ENCODE data around the gene ZFP90. TPM values are rescaled to one million over a fixed set of nuclear protein-coding genes. Genes with fewer than 3 reads are reported as not detected.

ZFP90 gene
- total RNA-seq, result 10 to 100 TPM; 20.4 to 33.2 TPM
- polyA plus RNA-seq (2013, experiment 1 of 2), result 51.7 TPM
- polyA plus RNA-seq (2013, experiment 2 of 2), result 41.3 TPM
- long read RNA-seq, experiment 1, partial matches to known transcripts, result 0 of 8 reads
- long read RNA-seq, experiment 1, other reads (novel, unspliced or antisense), result 3 of 8 reads
- long read RNA-seq, experiment 2, full-length matches to known transcripts, result 8 of 21 reads
- long read RNA-seq, experiment 2, partial matches to known transcripts, result 0 of 21 reads
- long read RNA-seq, experiment 2, other reads (novel, unspliced or antisense), result 13 of 21 reads
- long read RNA-seq, experiment 3, full-length matches to known transcripts, result 16 of 27 reads
- long read RNA-seq, experiment 3, partial matches to known transcripts, result 0 of 27 reads
- long read RNA-seq, experiment 3, other reads (novel, unspliced or antisense), result 11 of 27 reads
- long read RNA-seq, experiment 4, full-length matches to known transcripts, result 5 of 10 reads
- long read RNA-seq, experiment 4, partial matches to known transcripts, result 1 of 10 reads
- long read RNA-seq, experiment 4, other reads (novel, unspliced or antisense), result 4 of 10 reads

DNA sequence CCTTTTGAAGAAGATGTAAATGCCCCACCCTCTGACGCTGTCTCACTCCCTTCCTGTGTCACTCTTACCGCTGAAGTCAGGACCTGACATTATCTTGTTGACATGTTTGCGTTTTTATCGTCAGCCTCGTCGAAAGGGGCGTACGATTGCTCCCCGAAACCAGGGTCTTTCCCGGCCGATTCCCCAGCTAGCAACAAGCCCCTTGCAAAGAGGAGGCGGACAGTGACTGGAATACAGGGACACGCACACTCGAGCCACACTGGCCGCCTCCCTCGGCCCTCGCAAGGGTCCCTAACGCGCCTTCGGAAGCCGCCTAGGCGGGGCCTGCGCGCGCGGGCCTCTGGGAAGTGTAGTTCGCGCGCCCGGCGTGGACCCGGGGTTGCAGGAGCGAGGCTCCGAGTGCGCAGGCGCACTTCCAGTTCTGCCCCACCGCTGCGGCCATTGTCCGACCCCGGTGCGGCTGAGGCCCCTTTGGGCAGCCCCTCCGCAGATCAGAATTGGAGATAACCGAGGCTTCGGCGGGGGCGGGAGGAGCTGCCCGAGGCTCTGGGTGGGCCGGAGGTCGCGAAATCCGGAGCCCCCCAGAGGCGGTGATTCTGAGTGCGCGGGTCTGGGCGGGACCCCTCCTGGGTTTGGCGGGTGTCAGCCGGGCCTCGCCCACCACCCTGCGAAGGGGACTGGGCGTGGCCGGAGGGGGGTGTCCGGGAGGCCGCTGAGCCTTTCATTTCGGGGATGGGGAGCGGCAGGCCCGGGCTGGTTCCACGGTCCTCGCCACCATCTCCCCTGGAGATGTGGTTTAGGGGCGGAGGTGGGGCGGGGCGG, at the start of gene ZFP90:
Gene ZFP90, plus strand, starts transcription at position 412 of the 822 bp plus-strand sequence. CDS start 502 bp downstream, outside the sequence.
- peak within 1 kb of the TSS; percentile 92 for H3K4me3 ChIP-seq (ENCODE audit: low read length)
- H3K27me3 ChIP-seq (ENCODE audit: control insufficient read depth, insufficient read depth, low read length, poor library complexity, severe bottlenecking), result no peaks in the 10 kb centered on the region
- H3K36me3 ChIP-seq (ENCODE audit: control insufficient read depth, insufficient read depth, low read length), result peaks cover 18% of the 10 kb centered on the region
- H3K27ac ChIP-seq (ENCODE audit: low read depth, low read length), result no peak within 1 kb of the TSS
- peak within 1 kb of the TSS; percentile 82 for H3K4me3 Mint-ChIP-seq
- WGBS, 2 experiments (ENCODE audit: insufficient coverage in 1 of 2, insufficient read length in 1 of 2), result 1 to 5% methylated on average over 26 to 61 of the region's 71 CpGs
- H3K9me3 Mint-ChIP-seq, result no peaks in the 10 kb centered on the region
- peaks cover 9% of the 10 kb centered on the region for H3K4me1 Mint-ChIP-seq
- peaks cover 32% of the 10 kb centered on the region for H3K36me3 Mint-ChIP-seq (ENCODE audit: low read depth)
- no peak for TF ChIP-seq CTCF (conservative IDR thresholded peaks at IDR 0.05)
- DNase-seq, result peak; percentile 95
- peaks cover 16% of the 10 kb centered on the region for H3K9me3 ChIP-seq (ENCODE audit: control insufficient read depth, low read length)
- H3K27ac Mint-ChIP-seq, result peak within 1 kb of the TSS; percentile 98
- H3K4me1 ChIP-seq (ENCODE audit: control insufficient read depth, insufficient read depth, low read length), result no peaks in the 10 kb centered on the region
- H3K9ac ChIP-seq (ENCODE audit: extremely low read depth, low read length, poor library complexity, severe bottlenecking), result peak within 1 kb of the TSS; percentile 49
- H3K27me3 Mint-ChIP-seq (ENCODE audit: insufficient read depth), result no peaks in the 10 kb centered on the region

GRCh38 chr16:68490358-68490757, 48.7 kb upstream of the ZFP90 start:
- Histone ChIP-seq H3K36me3 (ENCODE audit: control insufficient read depth, insufficient read depth, low read length) (no peaks in the 10 kb centered on the region), H3K9ac (ENCODE audit: extremely low read depth, low read length, poor library complexity, severe bottlenecking) (no peak overlapping the region), H3K4me3 (ENCODE audit: low read length) (no peak overlapping the region), H3K4me1 (ENCODE audit: control insufficient read depth, insufficient read depth, low read length) (peaks cover 15% of the 10 kb centered on the region), H3K9me3 (ENCODE audit: control insufficient read depth, low read length) (no peaks in the 10 kb centered on the region), H3K27ac (ENCODE audit: low read depth, low read length) (no peak overlapping the region), H3K27me3 (ENCODE audit: control insufficient read depth, insufficient read depth, low read length, poor library complexity, severe bottlenecking) (no peaks in the 10 kb centered on the region)
- H3K9me3 Mint-ChIP-seq, result peaks cover 10% of the 10 kb centered on the region
- WGBS, 2 experiments (ENCODE audit: insufficient coverage in 1 of 2, insufficient read length in 1 of 2), result 93 to 100% methylated on average over 1 of the region's 1 CpG
- H3K4me3 Mint-ChIP-seq, result peak overlapping the region; percentile 25
- peak overlapping the region; percentile 80 for H3K27ac Mint-ChIP-seq
- no peak for DNase-seq
- TF ChIP-seq CTCF (conservative IDR thresholded peaks at IDR 0.05), result no peak
- H3K36me3 Mint-ChIP-seq (ENCODE audit: low read depth), result no peaks in the 10 kb centered on the region
- peaks cover 33% of the 10 kb centered on the region for H3K4me1 Mint-ChIP-seq
- H3K27me3 Mint-ChIP-seq (ENCODE audit: insufficient read depth), result no peaks in the 10 kb centered on the region

DNA sequence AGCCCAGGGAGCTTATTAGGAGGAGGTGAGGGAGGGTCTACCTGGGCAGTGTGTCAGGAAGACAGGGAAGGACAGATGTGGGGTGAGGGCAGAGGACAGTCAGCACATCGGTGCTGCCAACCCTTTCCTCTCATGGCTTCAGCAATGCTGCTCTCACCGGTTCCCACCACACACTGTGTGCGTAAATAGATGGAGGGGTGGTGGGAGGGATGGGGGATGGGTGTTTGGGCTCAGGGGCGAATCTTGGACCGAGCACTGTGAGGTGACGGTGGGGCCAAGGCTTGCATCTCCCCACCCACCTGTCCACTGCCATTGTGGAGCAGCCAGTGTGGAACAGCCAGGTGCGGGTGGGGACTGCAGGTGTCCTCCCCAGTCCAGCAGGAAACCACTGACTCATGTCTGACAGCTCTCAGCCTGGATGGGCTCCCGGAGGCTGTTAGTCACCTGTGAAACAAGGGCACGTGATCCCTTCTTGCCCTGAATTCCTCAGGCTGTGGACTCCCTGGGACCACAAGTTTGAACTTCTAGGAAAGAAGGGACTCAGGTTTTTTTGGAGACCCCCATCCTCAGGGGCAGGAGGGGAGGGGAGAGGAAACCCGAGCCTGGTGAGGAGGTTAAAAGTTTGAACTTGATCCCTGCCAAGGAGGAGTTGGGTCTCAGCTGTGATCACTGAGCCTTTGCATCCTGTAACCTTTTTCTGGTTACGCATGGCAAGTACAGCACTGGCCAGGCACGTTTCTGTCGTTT, 48.1 kb upstream of the ZFP90 start:
- H3K9ac ChIP-seq (ENCODE audit: extremely low read depth, low read length, poor library complexity, severe bottlenecking), result no peak overlapping the region
- WGBS, 2 experiments (ENCODE audit: insufficient coverage in 1 of 2, insufficient read length in 1 of 2), result 42 to 51% methylated on average over 11 to 12 of the region's 13 CpGs
- DNase-seq, result peak; percentile 93

More for the DNA sequence above, 48.1 kb upstream of the ZFP90 start:
- Mint-ChIP-seq H3K4me3 (peak overlapping the region; percentile 25), H3K9me3 (peaks cover 10% of the 10 kb centered on the region), H3K27ac (peak overlapping the region; percentile 80), H3K27me3 (ENCODE audit: insufficient read depth) (no peaks in the 10 kb centered on the region), H3K4me1 (peaks cover 33% of the 10 kb centered on the region), H3K36me3 (ENCODE audit: low read depth) (no peaks in the 10 kb centered on the region)
- H3K9me3 ChIP-seq (ENCODE audit: control insufficient read depth, low read length), result no peaks in the 10 kb centered on the region
- H3K36me3 ChIP-seq (ENCODE audit: control insufficient read depth, insufficient read depth, low read length), result no peaks in the 10 kb centered on the region
- no peaks in the 10 kb centered on the region for H3K27me3 ChIP-seq (ENCODE audit: control insufficient read depth, insufficient read depth, low read length, poor library complexity, severe bottlenecking)
- peaks cover 15% of the 10 kb centered on the region for H3K4me1 ChIP-seq (ENCODE audit: control insufficient read depth, insufficient read depth, low read length)
- H3K27ac ChIP-seq (ENCODE audit: low read depth, low read length), result no peak overlapping the region
- no peak overlapping the region for H3K4me3 ChIP-seq (ENCODE audit: low read length)
- no peak for TF ChIP-seq CTCF (conservative IDR thresholded peaks at IDR 0.05)

Measured in endodermal cell (in vitro differentiated cells).